EL (cell line): ENCODE measurements around the gene LHX5.
"Not testable (repeated sequence)": the region's sequence is repeated elsewhere in the genome, so short reads cannot be mapped to it uniquely, and the experiment has no call there.

Experiments
- DNase-seq: peaks from one replicate; pipeline ENCODE4 v3.0.0-alpha.2; 2016

The LHX5 gene

DNA sequence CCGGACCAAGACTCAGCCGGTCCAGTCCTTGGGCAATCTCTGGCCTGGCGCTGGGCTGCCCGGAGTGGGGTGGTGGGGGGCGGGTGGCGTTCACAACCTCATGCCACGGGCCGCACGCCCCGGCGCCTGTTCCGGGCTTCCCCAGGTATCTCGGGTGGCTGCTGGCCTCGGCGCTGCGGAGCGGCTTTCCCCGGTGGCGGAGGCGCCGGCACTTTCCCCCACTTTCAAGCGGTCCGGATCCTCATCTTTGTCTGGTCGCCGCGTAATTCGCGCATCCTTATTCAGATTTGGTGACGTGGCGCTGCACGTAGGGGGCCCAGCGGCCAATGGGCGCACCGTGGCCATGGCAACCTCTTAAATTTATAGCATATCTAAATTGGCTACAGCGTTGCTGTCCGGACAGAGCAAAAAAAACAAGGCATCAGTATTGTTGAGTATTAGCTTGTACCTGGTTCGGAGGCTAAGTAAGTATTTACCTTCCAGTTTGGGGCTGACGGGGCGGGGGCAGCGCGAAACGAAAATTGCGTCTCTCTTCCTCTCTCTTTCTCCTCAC lies at the start of gene LHX5:
LHX5 (minus strand) TSS at position 253 of the 553 bp plus-strand sequence. CDS start 373 bp downstream, outside the sequence.
- DNase-seq: no peak

DNA sequence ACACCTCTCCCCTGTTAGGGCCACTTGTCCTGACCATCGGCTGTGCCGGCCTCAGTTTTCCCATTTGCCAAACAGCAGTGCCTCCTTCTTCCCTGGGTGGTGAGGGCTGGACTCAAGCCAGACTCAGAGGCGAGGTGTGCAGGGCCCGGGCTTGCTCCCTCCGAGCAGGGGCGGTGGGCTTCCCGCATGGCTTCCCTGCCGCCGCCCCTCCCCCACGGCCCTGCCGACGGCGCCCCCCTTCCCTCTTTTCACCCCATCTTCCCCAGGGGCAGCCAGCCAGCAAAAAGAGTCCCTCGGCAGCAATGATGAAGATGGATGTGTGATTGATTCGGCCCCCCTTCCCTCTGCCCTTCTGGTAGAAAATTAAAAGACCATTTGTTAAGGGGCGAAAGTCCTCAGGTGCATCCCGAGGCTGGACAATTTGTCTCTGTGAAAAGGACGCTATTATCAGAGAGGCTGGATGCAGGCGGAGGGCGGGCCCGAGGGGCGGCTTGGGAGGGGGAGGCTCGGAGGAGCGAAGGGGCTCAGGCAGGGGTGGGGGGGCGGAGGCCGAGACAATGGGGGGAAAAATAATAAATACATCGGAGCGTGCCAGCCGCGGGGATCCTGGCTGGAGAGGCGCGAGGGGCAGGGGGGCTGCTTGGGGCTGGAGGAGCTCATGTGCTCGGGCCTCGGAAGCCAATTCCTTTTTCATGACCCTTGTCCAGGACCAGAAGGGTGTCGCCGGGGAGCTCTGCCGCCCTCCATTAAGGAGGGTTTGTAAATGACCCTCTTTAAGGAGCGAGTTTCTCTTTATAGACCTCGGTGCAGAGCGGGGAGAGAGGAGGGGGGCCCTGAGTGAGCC lies 48.0 kb upstream of the LHX5 start:
- DNase-seq: no peak

DNA sequence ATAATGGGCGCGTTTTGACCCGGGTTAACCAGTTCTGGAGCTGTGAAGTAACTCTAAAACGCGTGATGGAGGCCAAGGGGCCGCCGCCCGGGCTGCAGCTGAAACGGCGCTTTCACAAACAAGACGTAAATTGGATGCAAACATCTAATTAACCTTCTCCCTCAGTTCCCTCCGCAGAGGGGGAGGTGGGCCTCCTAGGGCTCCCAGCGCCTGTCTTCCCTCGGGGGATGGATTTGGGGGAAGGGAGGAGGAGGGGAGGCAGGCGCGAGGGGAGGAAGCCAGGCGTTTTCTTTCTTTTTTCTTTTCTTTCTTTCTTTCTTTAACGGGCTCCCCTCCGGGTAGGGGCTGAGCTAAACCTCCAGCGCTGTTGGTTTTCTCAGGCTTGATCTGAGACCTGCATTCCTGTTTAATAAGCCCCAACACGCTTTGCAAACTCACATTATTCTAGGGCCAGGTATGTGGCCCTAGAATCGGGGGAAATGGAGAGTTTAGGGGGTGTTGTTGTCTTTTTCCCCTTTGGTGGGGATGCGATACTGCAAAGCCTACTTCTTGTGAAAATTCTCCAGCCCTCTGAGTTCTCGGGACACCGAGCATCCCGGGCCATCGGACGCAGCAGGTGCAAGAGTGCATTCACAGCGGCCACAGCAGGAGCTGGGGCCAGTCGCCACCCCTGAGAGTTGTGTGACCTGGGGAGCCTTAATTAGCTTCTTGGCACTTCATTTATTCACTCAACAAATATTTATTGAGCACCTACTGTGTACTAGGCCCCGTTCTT lies 43.6 kb upstream of the LHX5 start:
- DNase-seq: no peak

DNA sequence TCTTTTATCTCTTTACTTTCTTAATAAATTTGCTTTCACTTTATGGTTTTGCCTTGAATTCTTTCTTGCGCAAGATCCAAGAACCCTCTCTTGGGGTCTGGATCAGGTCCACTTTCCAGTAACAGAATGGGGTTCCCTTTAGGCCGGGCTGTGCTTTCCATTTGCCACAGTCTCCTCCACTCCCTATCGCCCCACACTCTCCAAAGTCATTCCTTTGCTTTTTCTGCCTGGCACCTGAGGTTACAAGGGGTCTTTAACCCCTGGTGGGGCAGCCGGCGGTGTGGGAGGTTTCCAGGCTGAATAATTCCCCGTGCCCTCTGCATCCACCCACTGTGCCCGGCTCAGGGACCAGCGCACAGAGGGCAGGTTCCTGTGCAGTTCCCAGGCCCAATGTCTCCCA lies 42.9 kb upstream of the LHX5 start:
- no peak for DNase-seq

DNA sequence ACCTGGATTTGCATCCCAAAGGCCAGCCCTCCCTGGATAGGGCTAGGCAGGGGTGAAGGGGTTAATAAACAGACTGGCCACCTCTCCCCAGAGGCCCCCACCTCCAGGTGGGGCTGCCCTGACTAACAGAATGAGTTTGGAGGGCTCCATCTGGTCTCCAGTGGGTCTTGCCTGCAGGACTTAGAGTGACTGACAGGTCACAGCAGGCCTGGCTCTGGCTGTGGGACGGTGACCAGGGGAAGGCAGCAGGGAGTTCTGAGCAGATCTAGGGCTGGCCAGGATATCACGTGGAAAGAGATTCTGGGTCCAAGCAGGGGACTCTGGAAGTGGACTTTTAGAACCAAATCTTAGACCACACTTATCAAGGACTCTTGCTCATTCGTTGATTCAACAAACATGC lies 40.9 kb upstream of the LHX5 start:
- no peak for DNase-seq

DNA sequence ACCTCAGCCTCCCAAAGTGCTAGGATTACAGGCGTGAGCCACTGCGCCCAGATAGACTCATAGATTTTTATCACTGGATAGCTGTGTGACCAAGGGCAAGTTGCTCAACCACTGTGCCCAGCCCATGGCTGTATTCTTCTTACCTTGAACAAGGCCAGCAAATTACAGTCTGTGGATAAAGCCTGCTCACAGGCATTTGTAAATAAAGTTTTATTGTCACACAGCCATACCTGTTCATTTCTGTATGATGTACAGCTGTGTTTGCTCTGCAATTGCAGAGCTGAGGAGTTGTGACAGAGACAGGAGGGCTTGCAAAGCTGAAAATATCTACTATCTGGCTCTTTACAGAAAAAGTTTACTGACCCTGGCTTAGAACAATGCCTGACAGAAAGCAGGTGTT lies 35.2 kb upstream of the LHX5 start:
- DNase-seq: no peak

DNA sequence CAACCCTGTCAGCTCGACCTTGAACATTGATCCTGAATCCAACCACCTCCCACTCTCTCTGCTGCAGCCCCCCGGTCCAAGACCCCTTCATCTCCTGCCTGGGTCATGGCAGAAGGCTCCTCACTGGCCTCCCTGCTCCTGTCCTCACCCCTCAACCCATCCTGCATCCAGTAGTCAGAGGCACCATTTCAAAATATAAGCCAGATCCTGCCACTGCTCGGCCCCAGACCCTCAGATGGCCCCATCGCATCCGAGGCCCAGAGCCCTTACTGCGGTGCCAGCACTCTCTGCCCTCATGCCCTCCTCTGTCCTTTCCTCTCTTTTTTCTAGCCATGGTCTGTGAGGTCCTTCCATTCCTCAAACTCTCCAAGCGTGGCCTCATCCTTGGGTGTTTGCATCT lies 34.3 kb upstream of the LHX5 start:
- DNase-seq: no peak

DNA sequence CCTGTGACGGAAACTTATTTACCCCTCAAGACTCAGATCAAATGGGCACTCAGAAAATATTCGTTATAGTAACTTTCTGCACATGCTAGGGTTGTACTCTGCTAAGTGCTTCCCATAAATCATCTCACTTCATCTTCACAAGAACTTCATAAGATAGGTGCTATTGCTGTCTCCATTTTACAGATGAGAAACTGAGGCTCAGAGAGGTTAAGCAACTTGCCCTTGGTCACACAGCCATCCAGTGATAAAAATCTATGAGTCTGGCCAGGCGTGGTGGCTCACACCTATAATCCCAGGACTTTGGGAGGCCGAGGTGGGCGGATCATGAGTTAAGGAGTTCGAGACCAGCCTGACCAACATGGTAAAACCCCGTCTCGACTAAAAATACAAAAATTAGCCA lies 33.2 kb upstream of the LHX5 start:
- DNase-seq: no peak

DNA sequence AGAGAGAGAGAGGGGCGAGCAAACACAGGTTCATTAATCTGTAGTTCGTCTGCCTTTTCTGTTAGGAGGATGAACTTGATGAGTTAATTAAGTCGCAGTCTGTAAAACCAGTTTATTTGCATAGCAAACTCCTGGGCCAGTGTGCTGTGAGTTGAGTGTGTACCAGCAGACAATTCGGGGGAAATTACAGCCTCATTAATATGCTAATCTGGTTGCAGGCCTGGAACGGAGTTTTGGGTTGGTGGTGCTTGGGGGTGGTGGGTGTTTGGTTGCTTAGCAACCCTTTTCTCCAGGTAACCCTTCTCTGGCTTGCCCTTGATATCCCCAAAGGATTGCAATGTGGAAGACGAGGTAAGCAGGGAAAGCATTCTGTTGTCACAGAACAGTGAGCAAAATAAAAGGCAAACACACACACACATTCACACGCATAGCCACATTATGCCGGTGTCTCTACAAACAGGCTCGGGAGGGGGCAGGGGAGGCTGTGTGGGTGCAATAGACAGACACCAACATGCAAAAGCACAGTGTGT lies 29.2 kb upstream of the LHX5 start:
- no peak for DNase-seq

DNA sequence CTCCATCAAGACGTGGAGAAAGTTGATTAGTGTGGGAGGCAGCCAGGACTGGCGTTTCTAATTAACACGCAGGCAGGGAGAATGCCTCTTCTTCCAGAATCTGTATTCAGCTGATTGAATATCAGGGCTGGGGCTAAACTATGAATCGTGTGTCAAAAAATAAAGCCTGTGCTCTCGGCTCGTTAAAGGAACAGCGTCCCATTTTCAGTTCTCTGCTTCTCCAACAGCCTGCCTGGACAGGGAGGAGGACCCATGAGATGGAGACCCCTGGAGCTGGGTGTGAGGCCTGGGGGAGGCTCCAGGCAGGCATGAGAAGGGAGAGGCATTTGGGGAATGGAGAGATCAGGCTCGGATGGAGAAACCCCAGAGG lies 28.6 kb upstream of the LHX5 start:
- no peak for DNase-seq

DNA sequence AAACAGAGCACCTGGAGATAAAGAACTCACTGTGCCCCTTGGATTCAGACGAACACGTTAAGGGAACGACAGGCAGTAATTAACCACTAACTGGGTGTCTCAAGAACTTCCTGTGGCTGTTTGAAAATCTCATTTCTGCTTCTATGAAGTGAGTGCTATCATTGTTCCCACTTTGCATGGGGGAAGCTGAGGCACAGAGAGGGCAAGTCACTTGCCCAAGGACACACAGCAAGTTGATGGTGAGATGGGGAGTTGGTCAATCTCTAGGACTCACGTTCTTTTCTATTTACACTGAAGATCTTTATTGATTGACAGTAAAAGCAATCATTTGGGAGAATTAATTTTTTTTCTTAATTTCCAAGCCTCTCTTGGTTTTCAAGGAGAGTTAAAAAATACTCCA lies 26.8 kb upstream of the LHX5 start:
- no peak for DNase-seq

DNA sequence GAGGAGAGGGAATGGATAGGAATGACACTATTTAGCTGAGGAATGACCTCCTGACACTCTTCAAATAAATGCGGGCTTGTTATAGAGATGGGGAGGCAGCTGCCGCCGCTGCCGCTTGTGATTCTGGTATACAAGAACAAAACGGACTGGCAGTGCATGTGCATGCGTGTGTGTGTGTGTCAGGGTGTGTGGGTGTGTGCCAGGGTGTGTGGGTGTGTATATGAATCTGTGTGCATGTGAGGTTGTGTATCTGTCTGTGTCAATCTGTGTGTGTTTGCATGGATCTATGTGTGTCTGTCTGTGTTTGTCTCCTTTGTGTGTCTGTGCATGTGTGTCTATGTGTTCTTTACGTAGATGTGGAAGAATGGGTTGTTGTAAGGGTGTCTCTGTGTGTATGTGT lies 26.0 kb upstream of the LHX5 start:
- DNase-seq: no peak

DNA sequence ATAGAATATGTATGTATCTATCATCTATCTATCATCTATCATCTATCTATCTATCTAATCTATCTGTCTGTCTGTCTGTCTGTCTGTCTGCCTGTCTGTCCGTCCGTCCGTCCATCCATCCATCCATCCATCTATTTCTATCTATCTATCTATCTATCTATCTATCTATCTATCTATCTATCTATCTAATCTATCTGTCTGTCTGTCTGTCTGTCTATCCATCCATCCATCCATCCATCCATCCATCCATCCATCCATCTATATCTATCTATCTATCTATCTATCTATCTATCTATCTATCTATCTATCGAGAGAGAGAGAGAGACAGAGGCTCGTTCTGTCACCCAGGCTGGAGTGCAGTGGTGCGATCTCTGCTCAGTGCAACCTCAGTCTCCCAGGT lies 24.3 kb upstream of the LHX5 start:
- DNase-seq: not testable (repeated sequence)

DNA sequence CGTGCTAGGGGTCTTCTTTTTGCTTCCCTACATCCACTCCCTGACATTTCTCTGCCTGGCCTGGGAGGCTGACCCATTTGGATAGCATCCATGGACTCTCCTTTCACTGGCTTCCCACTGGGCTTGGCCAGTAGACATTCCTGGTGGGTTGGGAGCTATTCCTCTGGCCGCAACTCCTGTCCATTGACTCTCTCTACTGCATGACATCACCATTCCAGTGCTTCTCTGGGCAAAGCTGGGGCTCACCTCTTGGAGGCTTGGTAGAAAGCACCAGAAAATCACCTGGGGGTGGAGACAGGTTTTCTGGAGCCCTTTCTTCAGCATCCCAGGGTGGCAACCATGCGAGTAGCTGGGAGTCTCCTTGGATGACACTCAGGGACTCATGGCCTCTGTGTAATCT lies 16.7 kb upstream of the LHX5 start:
- no peak for DNase-seq

DNA sequence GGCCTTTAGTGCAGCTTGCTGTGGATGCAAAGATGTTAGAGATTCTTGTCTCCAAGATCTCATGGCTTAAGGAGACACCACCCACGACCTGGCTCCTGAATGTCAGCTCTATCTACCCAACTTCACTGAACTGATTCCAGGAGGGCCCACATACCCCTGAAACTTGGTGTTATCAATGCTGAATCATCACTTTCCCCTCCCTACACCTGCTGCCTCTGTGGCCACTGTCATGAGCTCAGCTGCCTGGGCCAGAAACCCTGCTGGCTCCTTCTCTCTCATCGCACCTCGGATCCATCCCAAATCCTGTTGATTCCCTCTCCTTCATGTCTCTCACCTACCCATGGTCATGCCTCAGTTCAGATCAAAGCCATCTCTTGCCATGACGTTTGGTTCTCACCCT lies 15.1 kb upstream of the LHX5 start:
- no peak for DNase-seq

DNA sequence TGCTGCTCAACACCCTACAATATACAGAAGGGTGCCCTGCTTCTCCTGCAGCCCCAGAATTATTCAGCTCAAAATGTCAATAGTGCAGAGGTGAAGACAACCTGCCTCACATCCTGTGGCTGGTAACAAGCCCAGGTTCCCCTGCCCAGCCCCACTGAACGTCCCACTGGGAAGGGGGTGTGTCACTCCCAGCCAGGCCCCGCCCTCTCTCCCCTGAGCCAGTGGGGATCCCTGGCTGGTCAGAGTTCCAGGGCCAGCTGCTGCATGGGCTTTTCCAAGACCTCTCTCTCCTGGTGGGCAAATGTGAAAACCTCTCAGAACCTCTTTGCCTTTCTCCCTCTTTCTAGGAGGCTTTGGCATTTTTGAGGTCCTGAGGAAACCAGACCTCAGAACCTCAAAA lies 13.7 kb upstream of the LHX5 start:
- no peak for DNase-seq

DNA sequence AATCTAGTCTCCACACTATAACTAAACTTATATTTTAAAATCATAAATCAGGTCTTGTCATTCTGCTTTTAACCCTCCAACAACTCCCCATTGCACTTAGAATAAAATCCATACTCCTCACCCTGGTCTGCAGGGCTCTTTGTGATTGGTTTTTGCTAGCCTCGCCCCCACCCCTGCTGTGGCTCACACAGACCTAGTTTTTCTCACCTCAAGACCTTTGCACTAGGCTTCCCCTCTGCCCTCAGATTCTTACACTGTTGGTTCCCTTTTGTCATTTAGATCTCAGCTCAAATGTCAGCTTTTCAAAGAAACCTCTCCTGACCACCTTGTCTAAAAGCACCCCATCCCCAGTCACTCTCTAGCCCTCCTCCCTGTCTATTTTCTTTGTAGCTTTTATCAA lies 10.7 kb upstream of the LHX5 start:
- no peak for DNase-seq

DNA sequence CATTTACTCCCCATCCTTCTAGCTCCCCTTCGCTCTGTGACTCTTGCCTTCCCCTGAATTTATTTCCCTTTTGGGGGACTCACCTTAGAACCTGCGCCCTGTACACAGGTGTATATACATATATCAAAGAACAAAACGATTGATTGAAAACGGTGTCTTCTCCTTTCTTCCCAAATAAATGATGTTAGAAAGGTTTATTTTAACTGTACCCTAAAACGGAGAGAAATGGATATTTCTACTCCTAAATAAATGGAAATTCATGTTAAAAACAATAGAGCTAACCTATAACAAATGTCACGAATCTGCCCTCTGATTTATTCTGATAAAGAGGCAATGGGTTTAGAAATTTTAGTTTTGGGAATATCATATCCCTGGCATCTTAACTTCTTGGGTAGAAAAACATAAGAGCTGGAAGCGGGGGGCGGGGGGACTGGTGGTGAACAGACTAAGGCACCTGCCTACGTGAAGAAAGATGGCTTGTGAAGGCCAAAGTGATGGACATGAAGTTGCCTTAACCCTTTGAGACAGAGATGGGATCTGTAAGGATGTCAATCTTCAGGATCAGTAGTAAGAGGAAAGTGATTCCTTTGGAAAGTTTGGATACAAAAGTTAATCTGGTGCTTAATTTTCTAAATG lies 8.8 kb upstream of the LHX5 start:
- DNase-seq: no peak

DNA sequence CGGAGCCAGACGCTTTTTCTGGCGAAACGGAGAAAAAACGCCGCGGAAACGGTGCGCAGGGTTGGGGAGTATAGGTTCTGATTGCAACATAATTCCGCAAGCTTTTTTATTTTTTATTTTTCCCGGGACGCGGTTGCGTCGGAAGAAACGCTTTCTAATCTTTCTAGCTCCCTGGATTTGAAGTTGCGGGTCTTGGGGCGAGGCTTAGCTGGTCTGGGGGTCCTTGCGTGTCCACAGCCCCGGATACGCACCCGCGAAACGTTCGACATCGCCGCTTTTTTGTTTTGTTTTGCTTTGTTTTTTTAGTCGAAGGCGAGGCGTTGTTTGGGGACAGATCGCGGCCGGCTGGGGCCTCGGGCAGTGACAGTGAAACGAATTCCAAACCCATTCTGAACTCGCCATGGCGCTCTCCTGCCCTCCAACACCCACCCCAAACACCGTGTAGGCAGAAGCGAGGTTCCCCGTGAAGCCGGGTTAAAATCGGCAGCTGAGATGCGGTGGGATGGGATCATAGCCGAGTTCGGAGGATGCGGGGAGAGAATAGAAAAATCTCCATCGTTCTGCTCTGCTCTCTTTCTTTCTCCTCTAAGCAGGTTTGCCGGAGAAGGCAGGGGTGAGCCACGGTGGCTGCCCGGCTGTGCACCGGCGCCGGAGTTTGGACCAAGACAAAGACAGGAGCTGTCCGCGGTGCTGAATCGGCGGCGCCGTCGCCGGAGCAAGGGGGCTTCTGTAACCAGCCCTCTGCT lies 8.1 kb upstream of the LHX5 start:
- peak; percentile 22 for DNase-seq

DNA sequence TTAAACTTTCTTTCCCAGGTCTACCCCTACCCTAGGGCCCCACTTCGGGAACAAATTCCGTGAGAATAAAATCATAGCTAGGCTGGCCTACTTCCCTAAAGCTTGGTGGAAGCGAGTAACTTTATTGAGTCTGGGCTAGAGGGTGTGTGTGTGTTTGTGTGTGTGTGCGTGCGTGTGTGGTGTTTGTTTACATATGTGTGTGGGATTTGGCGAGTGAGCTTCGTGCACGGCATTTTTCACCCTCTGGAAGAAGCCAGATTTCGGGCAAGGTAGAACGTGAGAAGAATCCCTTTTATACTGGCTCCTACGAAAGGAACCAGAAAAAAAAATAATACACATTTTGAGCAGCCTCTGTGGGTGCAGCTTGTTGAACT lies 7.5 kb upstream of the LHX5 start:
- DNase-seq: no peak

DNA sequence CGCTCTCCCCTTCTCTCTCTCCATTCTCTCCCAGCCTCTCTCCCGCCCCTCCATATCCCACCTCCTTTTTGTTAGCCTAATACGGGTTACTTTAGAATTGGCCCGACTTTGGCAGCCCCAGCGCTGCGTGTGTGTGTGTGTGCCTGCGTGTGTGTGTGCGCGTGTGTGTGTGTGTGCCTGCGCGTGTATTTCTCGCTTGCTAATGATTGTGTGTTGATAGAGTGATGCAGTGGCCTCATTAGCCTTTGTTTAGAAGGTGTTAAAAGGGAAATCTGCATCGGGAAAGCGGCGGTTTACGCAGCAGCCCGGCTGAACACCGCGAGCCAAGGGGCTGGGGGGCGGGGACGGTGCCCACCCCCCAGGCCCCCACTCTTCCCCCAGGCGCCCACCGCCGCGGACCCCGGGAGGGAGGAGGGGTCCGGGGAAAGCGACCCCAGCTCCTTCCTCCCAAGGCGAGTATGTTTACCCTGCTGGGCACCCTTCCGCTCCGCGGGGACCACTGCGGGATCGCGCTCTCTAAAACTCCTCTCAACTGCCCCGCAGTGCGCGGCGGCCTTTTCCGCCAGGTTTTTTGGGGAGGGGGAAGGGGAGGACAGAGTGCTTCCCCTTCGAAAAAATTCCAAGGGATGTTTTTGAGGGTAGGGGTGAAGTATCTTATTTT lies 6.8 kb upstream of the LHX5 start:
- no peak for DNase-seq

DNA sequence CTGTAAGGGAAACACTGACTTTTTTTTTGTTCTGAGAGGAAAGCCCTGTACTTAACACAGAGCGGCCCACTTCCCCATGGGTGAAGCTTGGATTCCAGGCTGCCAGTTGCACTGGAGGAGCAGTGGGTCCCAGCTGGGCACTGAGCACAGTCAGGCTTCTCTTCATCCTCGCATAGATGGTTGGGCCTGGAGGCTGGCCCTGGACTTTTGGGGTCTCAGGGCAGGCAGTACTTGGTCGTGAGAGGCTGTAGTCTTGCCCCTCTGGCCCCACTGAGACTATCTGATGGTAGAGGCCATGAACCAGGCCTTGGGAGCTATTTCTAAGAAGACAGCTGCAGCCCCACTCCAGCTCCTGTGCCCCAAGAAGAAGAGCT lies 6.2 kb upstream of the LHX5 start:
- DNase-seq: no peak
